ENCODE measurements around the gene RC3H1. TPM values are rescaled to one million over a fixed set of nuclear protein-coding genes. Genes with fewer than 3 reads are reported as not detected.
"Not testable (repeated sequence)": the region's sequence is repeated elsewhere in the genome, so short reads cannot be mapped to it uniquely, and the experiment has no call there.

The RC3H1 gene
- total and polyA plus RNA-seq, 2 donors from 2014 or later, result 2.5 to 40.5 TPM

DNA sequence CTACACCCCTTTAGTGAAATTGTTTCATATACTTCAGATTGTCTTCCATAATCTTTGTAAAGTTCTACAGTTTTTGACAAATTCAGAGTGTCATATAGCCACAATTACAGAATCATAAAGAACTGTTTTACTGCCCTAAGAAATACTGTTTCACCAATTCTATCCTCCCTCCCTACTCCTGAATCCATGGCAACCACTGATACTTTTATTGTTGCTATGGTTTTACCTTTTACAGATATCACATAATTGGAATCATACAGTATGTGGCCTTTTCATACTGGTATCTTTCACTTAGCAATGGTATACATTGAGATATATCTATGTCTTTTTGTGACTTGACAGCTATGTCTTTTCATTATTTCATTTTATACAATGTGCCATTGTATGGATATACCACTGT is 34.1 kb downstream of the RC3H1 start:
- no peak overlapping the region for H3K27ac ChIP-seq (ENCODE audit: low read depth in 2 of 2, low read length in 2 of 2)
- no peak overlapping the region for H3K9ac ChIP-seq (ENCODE audit: low read length in 3 of 3)
- intact Hi-C loops (cut with DNase I), result no loop called here
- peaks cover 7 to 22% (median 9%) of the 10 kb centered on the region in 3 donors for H3K36me3 ChIP-seq (ENCODE audit: control insufficient read depth in 2 of 3, insufficient read depth in 3 of 3, low read length in 3 of 3)
- TF ChIP-seq, protein P1, sequence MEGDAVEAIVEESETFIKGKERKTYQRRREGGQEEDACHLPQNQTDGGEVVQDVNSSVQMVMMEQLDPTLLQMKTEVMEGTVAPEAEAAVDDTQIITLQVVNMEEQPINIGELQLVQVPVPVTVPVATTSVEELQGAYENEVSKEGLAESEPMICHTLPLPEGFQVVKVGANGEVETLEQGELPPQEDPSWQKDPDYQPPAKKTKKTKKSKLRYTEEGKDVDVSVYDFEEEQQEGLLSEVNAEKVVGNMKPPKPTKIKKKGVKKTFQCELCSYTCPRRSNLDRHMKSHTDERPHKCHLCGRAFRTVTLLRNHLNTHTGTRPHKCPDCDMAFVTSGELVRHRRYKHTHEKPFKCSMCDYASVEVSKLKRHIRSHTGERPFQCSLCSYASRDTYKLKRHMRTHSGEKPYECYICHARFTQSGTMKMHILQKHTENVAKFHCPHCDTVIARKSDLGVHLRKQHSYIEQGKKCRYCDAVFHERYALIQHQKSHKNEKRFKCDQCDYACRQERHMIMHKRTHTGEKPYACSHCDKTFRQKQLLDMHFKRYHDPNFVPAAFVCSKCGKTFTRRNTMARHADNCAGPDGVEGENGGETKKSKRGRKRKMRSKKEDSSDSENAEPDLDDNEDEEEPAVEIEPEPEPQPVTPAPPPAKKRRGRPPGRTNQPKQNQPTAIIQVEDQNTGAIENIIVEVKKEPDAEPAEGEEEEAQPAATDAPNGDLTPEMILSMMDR (IDR thresholded peaks at IDR 0.05; ENCODE audit: borderline replicate concordance, extremely low read depth, insufficient read depth), result no peak
- FAIRE-seq (no peak), DNase-seq (no peak)
- no peaks in the 10 kb centered on the region for H3K27me3 ChIP-seq (ENCODE audit: control insufficient read depth, insufficient read depth, low read length)
- H3K4me3 ChIP-seq (ENCODE audit: low read length in 3 of 3), result no peak overlapping the region
- H3K4me1 ChIP-seq (ENCODE audit: control insufficient read depth in 2 of 3, insufficient read depth in 2 of 3, low read depth in 1 of 3, low read length in 3 of 3), result no peaks in the 10 kb centered on the region
- no peaks in the 10 kb centered on the region for H3K9me3 ChIP-seq (ENCODE audit: control insufficient read depth in 2 of 3, insufficient read depth in 1 of 3, low read length in 3 of 3)

DNA sequence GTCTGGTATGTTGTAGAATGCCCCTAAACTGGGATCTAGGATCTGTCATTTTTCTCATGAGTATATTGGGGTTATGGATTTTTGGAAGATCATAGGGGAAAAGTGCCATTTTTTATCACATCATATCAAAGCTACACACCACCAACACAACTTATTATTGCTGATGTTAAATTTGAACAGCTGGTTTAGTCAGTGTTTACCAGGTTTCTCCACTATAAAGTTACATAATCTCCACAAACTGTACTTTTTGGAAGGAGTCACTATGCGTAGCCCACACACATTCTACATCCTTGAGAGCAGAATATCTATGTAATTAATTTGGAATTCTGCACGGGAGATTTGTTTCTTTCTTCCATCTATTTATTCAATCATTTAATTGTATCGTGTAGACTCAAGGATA is 35.2 kb downstream of the RC3H1 start:
- no peak overlapping the region for H3K27ac ChIP-seq (ENCODE audit: low read depth in 2 of 2, low read length in 2 of 2)
- peaks cover 5 to 14% (median 7%) of the 10 kb centered on the region in 3 donors for H3K36me3 ChIP-seq (ENCODE audit: control insufficient read depth in 2 of 3, insufficient read depth in 3 of 3, low read length in 3 of 3)
- no peak overlapping the region for H3K4me3 ChIP-seq (ENCODE audit: low read length in 3 of 3)
- DNase-seq (no peak), FAIRE-seq (no peak)
- intact Hi-C loops (cut with DNase I), result no loop called here
- TF ChIP-seq, protein P1 (IDR thresholded peaks at IDR 0.05; ENCODE audit: borderline replicate concordance, extremely low read depth, insufficient read depth), result no peak
- H3K9ac ChIP-seq (ENCODE audit: low read length in 3 of 3), result no peak overlapping the region
- H3K27me3 ChIP-seq (ENCODE audit: control insufficient read depth, insufficient read depth, low read length), result no peaks in the 10 kb centered on the region
- H3K9me3 ChIP-seq (ENCODE audit: control insufficient read depth in 2 of 3, insufficient read depth in 1 of 3, low read length in 3 of 3), result no peaks in the 10 kb centered on the region
- H3K4me1 ChIP-seq (ENCODE audit: control insufficient read depth in 2 of 3, insufficient read depth in 2 of 3, low read depth in 1 of 3, low read length in 3 of 3), result no peaks in the 10 kb centered on the region

DNA sequence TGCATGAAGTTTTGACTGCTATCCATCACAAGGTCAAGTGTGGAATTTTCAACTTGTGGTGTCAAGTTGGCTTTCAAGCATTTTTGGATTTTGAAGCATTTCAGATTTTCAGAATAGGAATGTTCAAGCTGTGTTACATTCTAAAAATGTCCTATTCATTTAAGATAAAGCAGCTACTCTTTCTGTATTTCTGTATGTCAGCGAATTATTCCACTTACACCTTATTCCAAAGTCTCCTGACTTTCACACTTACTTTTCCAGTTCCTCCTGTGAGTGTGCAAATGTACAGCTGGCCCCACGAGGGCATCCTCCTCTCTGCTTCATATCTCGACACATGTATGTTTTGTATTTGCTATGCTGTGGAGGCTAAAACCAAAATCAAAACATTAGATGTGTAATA is 51.9 kb downstream of the RC3H1 start:
- Histone ChIP-seq H3K27ac (ENCODE audit: low read depth in 2 of 2, low read length in 2 of 2) (no peak overlapping the region), H3K9me3 (ENCODE audit: control insufficient read depth in 2 of 3, insufficient read depth in 1 of 3, low read length in 3 of 3) (no peaks in the 10 kb centered on the region), H3K9ac (ENCODE audit: low read length in 3 of 3) (no peak overlapping the region), H3K4me3 (ENCODE audit: low read length in 3 of 3) (no peak overlapping the region), H3K4me1 (ENCODE audit: control insufficient read depth in 2 of 3, insufficient read depth in 2 of 3, low read depth in 1 of 3, low read length in 3 of 3) (no peaks in the 10 kb centered on the region), H3K36me3 (ENCODE audit: control insufficient read depth in 2 of 3, insufficient read depth in 3 of 3, low read length in 3 of 3) (peaks cover 6 to 26% (median 9%) of the 10 kb centered on the region in 3 donors), H3K27me3 (ENCODE audit: control insufficient read depth, insufficient read depth, low read length) (no peaks in the 10 kb centered on the region)
- FAIRE-seq, result no peak
- no peak for DNase-seq
- TF ChIP-seq, protein P1 (IDR thresholded peaks at IDR 0.05; ENCODE audit: borderline replicate concordance, extremely low read depth, insufficient read depth), result no peak
- intact Hi-C loops (cut with DNase I), result no loop called here

DNA sequence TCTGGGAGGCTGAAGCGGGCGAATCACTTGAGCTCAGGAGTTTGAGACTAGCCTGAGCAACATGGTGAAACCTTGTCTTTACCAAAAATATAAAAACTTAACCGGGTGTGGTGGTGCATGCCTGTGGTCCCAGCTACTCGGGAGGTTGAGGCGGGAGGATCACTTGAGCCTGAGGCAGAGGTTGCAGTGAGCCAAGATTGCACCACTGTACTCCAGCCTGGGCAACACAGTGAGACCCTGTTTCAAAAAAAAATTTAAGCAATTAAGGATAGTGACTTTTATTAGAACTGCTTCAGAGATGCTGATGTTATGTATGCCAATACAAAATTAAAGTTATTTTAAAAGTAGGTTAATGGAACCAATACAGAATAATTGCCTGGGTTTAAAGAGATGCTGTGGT is 56.3 kb downstream of the RC3H1 start:
- H3K4me3 ChIP-seq (ENCODE audit: low read length in 3 of 3); DNase-seq; H3K27ac ChIP-seq (ENCODE audit: low read depth in 2 of 2, low read length in 2 of 2); H3K9ac ChIP-seq (ENCODE audit: low read length in 3 of 3); FAIRE-seq; intact Hi-C loops (cut with DNase I); H3K4me1 ChIP-seq (ENCODE audit: control insufficient read depth in 2 of 3, insufficient read depth in 2 of 3, low read depth in 1 of 3, low read length in 3 of 3); H3K9me3 ChIP-seq (ENCODE audit: control insufficient read depth in 2 of 3, insufficient read depth in 1 of 3, low read length in 3 of 3); H3K27me3 ChIP-seq (ENCODE audit: control insufficient read depth, insufficient read depth, low read length): not testable (repeated sequence)
- H3K36me3 ChIP-seq (ENCODE audit: control insufficient read depth in 2 of 3, insufficient read depth in 3 of 3, low read length in 3 of 3), result peaks cover 6 to 29% (median 18%) of the 10 kb centered on the region in 3 donors

All from kidney (tissue), 14 donors.